Naive thymus-derived CD8-positive, alpha-beta T cell (primary cell): ENCODE results near the gene TRIM56. TPM values are rescaled to one million over a fixed set of nuclear protein-coding genes. Genes with fewer than 3 reads are reported as not detected.
"Not testable (repeated sequence)": the region's sequence is repeated elsewhere in the genome, so short reads cannot be mapped to it uniquely, and the experiment has no call there.

Source experiments
- ATAC-seq, 2 donors: fragments of 150-1000 bp; cut with Tn5 transposase in 1 of 2; sonication (Bioruptor Pico), chemical (Tn5 transposase) in 1 of 2; 1 replicate in 1 of 2; 2 replicates in 1 of 2; pipeline ENCODE4 v1.10.0; 2021; ENCODE audit warnings: mild to moderate bottlenecking in 2 of 2, moderate library complexity in 2 of 2
- POLR2A ChIA-PET: fragments of 350-600 bp; sonication (Branson Sonifier 250); formaldehyde crosslinking; loops from one replicate; lab custom pipeline; 2021; ENCODE audit warnings: antibody characterized with exemption; lab: Charles Lee
- DNase-seq, 10 donors: peaks; one replicate each; pipeline versions ENCODE4 v3.0.0 to v3.0.0-alpha.2; 2020 to 2022
- H3K27ac Mint-ChIP-seq, 10 donors: one replicate each; pipeline ENCODE4 v1.8.0; 2020 to 2022; ENCODE audit warnings: mild to moderate bottlenecking in 10 of 10, mixed read lengths in 10 of 10, moderate library complexity in 4 of 10, inconsistent platforms in 1 of 10
- H3K27me3 Mint-ChIP-seq, 5 donors: one replicate each; pipeline ENCODE4 v1.8.0; 2021 to 2022; ENCODE audit warnings: mixed read lengths in 5 of 5
- H3K36me3 Mint-ChIP-seq, 3 donors: one replicate each; pipeline ENCODE4 v1.8.0; 2020 to 2022; ENCODE audit warnings: mixed read lengths in 3 of 3, mild to moderate bottlenecking in 2 of 3, inconsistent platforms in 1 of 3
- H3K4me1 Mint-ChIP-seq, 4 donors: one replicate each; pipeline ENCODE4 v1.8.0; 2021 to 2022; ENCODE audit warnings: mixed read lengths in 4 of 4
- H3K4me3 Mint-ChIP-seq, 10 donors: one replicate each; pipeline ENCODE4 v1.8.0; 2020 to 2022; ENCODE audit warnings: mild to moderate bottlenecking in 10 of 10, mixed read lengths in 10 of 10, moderate library complexity in 6 of 10, inconsistent platforms in 1 of 10
- H3K9me3 Mint-ChIP-seq, 9 donors: one replicate each; pipeline ENCODE4 v1.8.0; 2020 to 2022; ENCODE audit warnings: mixed read lengths in 9 of 9, mild to moderate bottlenecking in 3 of 9, inconsistent platforms in 1 of 9, moderate library complexity in 1 of 9
- polyA plus RNA-seq, 3 donors: library from polyadenylated mRNA; unstranded; fragments of 300-500 nt; fragmentation: Illumina TruSeq; gene quantifications; one replicate each; pipeline ENCODE4 v1.2.3, GENCODE V29; 2021
- total RNA-seq, 8 experiments: library from RNA in 2 of 8; stranded (reverse) in 2 of 8; gene quantifications; one replicate each; pipeline ENCODE4 v1.2.3 and lab custom pipeline; 2021 to 2026

The TRIM56 gene
- total and polyA plus RNA-seq, 5 experiments from 2014 or later = 3.8 to 67.7 (median 17.9) TPM

DNA sequence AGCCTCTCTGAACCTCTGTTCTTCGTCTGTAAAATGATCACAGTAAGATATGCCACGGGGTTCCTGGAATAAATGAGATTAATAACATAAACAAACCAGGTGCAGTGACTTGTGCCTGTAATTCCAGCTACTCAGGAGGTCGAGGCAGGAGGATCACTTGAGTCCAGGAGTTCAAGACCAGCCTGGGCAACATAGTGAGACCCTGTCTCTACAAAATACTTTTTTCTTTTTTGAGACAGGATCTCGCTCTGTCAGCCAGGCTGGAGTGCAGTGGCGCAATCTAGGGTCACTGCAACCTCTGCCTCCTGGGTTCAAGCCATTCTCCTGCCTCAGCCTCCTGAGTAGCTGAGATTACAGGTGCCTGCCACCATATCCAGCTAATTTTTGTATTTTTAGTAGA is 20.0 kb downstream of the TRIM56 start:
- H3K4me3 Mint-ChIP-seq, H3K36me3 Mint-ChIP-seq, H3K27ac Mint-ChIP-seq, ATAC-seq, POLR2A ChIA-PET, DNase-seq, H3K9me3 Mint-ChIP-seq: not testable (repeated sequence)
- Mint-ChIP-seq H3K27me3 (peaks cover 13 to 72% (median 20%) of the 10 kb centered on the region in 5 donors), H3K4me1 (peaks cover 2 to 10% (median 5%) of the 10 kb centered on the region in 4 donors)

DNA sequence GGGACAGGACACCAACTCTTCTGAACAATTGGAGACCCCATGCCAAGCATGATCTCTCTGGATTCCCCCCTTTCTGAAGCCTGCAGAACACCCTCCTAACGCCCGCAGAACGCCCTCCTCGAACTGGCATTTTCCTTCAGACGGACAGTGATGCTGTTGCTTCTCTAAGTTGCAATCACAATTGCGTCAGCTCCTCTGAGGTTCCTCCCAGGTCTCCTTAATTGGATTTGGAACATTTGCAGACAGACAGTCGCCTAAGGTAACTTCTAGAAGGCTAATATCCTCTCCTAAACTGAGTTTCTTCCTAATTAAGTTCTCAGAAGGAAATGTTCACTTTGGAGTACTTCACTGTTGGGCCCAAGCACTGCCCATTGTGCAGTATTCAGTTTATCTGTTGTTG is 21.1 kb downstream of the TRIM56 start:
- Mint-ChIP-seq H3K27ac (no peak overlapping the region), H3K9me3 (no peaks in the 10 kb centered on the region), H3K27me3 (peaks cover 13 to 67% (median 20%) of the 10 kb centered on the region in 5 donors), H3K36me3 (no peaks in the 10 kb centered on the region), H3K4me1 (peaks cover 0 to 3% (median 0%) of the 10 kb centered on the region in 4 donors), H3K4me3 (no peak overlapping the region)
- ATAC-seq (no peak), DNase-seq (no peak)
- POLR2A ChIA-PET = no interaction called here

- DNase-seq (no peak), ATAC-seq (no peak)
- Mint-ChIP-seq H3K27ac (peak overlapping the region in 1 of 10 donors; percentile 88), H3K4me3 (no peak overlapping the region), H3K9me3 (no peaks in the 10 kb centered on the region), H3K4me1 (no peaks in the 10 kb centered on the region), H3K27me3 (peaks cover 13 to 52% (median 16%) of the 10 kb centered on the region in 5 donors), H3K36me3 (no peaks in the 10 kb centered on the region)
- POLR2A ChIA-PET = no interaction called here
These were observed 23.1 kb downstream of the TRIM56 start for GRCh38 chr7:101108330-101108857.

DNA sequence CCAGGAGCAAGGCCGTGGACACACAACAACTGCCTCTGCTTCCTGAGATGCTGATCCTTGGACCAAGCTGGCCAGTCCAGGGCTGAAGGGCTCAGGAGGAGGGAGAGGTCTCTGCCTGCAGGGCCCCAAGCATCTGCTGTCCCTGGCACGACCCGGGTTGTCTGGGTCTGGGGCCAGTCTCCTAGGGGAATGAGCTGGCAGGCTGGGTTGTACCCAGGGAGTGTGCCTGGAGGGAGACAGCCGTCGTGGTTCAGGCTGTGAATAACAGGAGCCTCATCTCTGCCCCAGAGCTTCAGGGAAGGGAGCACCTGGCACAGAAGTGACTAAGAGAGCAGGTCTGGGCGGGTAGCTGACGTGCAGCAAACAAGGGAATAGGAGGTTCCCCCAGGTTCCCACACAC is 23.7 kb downstream of the TRIM56 start:
- Mint-ChIP-seq H3K27me3 (peaks cover 13 to 46% (median 16%) of the 10 kb centered on the region in 5 donors), H3K9me3 (no peaks in the 10 kb centered on the region), H3K4me3 (no peak overlapping the region), H3K4me1 (no peaks in the 10 kb centered on the region), H3K36me3 (no peaks in the 10 kb centered on the region), H3K27ac (no peak overlapping the region)
- ATAC-seq = no peak
- POLR2A ChIA-PET = no interaction called here
- no peak for DNase-seq

DNA sequence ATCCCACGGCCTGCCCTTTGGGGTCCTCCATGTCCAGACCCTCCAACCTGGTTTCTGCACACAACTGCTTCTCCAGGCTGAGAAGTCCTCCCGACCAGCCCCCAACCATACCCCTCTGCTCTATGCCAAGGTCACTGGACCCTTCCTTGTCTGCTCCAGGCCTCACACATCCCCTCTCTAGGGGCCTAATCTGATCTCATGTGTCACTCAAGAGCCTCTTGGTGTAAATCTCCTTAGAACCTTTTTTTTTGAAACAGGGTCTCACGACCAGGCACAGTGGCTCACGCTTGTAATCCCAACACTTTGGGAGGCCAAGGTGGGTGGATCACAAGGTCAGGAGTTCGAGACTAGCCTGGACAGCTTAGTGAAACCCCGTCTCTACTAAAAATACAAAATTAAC is 24.1 kb downstream of the TRIM56 start:
- Mint-ChIP-seq H3K36me3 (no peaks in the 10 kb centered on the region), H3K4me3 (no peak overlapping the region), H3K27me3 (peaks cover 11 to 42% (median 14%) of the 10 kb centered on the region in 5 donors), H3K9me3 (no peaks in the 10 kb centered on the region), H3K4me1 (no peaks in the 10 kb centered on the region), H3K27ac (peak overlapping the region in 1 of 10 donors; percentile 57)
- no peak for DNase-seq
- ATAC-seq = no peak
- POLR2A ChIA-PET = interaction anchor here (0.5 kb wide), 1 partner anchor 14 kb away, joined by 3 read pairs; no protein-coding TSS in a partner anchor

GRCh38 chr7:101111261-101111660 is 26.0 kb downstream of the TRIM56 start:
- no peaks in the 10 kb centered on the region for H3K36me3 Mint-ChIP-seq
- no peaks in the 10 kb centered on the region for H3K4me1 Mint-ChIP-seq
- ATAC-seq (no peak), DNase-seq (no peak)
- H3K27ac Mint-ChIP-seq = no peak overlapping the region
- H3K9me3 Mint-ChIP-seq = no peaks in the 10 kb centered on the region
- no peak overlapping the region for H3K4me3 Mint-ChIP-seq
- POLR2A ChIA-PET = no interaction called here
- peaks cover 7 to 26% (median 9%) of the 10 kb centered on the region in 5 donors for H3K27me3 Mint-ChIP-seq

DNA sequence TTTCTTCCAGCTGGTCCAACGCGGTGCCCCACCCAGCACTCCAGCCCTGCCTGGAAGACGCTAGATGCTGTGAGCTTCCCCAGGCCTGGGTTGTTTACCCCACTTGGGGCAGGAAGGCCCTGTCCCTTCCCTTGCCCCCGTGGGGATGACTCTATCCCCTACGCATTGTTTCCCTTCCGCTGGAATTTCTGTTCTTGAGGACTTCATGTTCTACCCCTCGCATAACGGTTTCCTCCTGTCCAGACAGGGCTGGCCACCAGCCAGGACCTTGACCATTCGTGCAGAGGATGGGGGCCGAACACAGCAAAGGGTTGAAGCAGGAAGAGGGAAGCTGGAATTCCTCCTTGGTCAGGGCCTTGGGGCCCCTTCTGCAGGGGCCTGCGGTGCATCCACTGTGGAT is 27.0 kb downstream of the TRIM56 start:
- H3K27me3 Mint-ChIP-seq = peaks cover 6 to 18% (median 6%) of the 10 kb centered on the region in 5 donors
- POLR2A ChIA-PET = no interaction called here
- no peak overlapping the region for H3K27ac Mint-ChIP-seq
- H3K4me3 Mint-ChIP-seq = no peak overlapping the region
- ATAC-seq (no peak), DNase-seq (no peak)
- H3K9me3 Mint-ChIP-seq = no peaks in the 10 kb centered on the region
- no peaks in the 10 kb centered on the region for H3K4me1 Mint-ChIP-seq
- H3K36me3 Mint-ChIP-seq = no peaks in the 10 kb centered on the region

DNA sequence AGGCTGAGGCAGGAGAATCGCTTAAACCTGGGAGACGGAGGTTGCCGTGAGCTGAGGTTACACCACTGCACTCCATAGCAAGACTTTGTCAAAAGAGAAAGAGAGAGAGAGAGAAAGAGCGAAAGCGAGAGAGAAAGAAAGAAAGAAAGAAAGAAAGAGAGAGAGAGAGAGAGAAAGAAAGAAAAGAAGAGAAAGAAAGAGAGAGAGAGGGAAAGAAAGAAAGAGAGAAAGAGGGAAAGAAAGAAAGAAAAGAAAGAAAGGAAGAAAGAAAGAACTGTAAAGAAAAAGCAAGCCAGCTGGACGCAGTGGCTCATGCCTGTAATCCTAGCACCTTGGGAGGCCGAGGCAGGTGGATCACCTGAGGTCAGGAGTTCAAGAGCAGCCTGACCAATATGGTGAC is 27.9 kb downstream of the TRIM56 start:
- not testable (repeated sequence) for H3K4me3 Mint-ChIP-seq

DNA sequence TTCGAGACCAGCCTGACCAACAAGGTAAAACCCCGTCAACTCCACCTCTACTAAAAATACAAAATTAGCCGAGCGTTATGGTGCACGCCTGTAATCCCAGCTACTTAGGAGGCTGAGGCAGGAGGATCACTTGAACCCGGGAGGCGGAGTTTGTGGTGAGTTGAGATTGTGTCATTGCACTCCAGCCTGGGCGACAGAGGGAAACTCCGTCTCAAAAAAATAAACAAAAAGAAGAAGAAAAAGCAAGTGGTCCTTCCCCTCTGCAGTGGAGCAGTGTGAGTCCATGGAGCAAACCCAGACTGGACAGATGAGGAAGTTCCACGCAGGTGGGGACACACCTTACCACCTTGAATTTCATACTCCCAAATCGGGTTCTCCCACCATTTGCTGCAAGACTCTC is 28.6 kb downstream of the TRIM56 start:
- H3K36me3 Mint-ChIP-seq = no peaks in the 10 kb centered on the region
- H3K27ac Mint-ChIP-seq = no peak overlapping the region
- H3K9me3 Mint-ChIP-seq = no peaks in the 10 kb centered on the region
- POLR2A ChIA-PET = no interaction called here
- no peak for ATAC-seq
- DNase-seq = no peak
- no peak overlapping the region for H3K4me3 Mint-ChIP-seq
- peaks cover 0 to 7% (median 0%) of the 10 kb centered on the region in 5 donors for H3K27me3 Mint-ChIP-seq
- H3K4me1 Mint-ChIP-seq = no peaks in the 10 kb centered on the region

More for the DNA sequence above, 27.9 kb downstream of the TRIM56 start:
- H3K36me3 Mint-ChIP-seq, POLR2A ChIA-PET, H3K9me3 Mint-ChIP-seq, DNase-seq, H3K4me1 Mint-ChIP-seq, ATAC-seq: not testable (repeated sequence)
- Mint-ChIP-seq H3K27ac (peak overlapping the region in 1 of 10 donors; percentile 0), H3K27me3 (peaks cover 0 to 11% (median 1%) of the 10 kb centered on the region in 5 donors)

GRCh38 chr7:101114492-101114891 is 29.2 kb downstream of the TRIM56 start:
- no peaks in the 10 kb centered on the region for H3K36me3 Mint-ChIP-seq
- peak overlapping the region in 1 of 10 donors; percentile 24 for H3K27ac Mint-ChIP-seq
- ATAC-seq = no peak
- no peak for DNase-seq
- POLR2A ChIA-PET = no interaction called here
- no peak overlapping the region for H3K4me3 Mint-ChIP-seq
- no peaks in the 10 kb centered on the region for H3K4me1 Mint-ChIP-seq
- H3K27me3 Mint-ChIP-seq = peaks cover 0 to 4% (median 1%) of the 10 kb centered on the region in 5 donors
- no peaks in the 10 kb centered on the region for H3K9me3 Mint-ChIP-seq

- peaks cover 0 to 2% (median 0%) of the 10 kb centered on the region in 4 donors for H3K4me1 Mint-ChIP-seq
- H3K27ac Mint-ChIP-seq = no peak overlapping the region
- peaks cover 0 to 11% (median 0%) of the 10 kb centered on the region in 5 donors for H3K27me3 Mint-ChIP-seq
These were observed 29.9 kb downstream of the TRIM56 start for GRCh38 chr7:101115215-101115614.

DNA sequence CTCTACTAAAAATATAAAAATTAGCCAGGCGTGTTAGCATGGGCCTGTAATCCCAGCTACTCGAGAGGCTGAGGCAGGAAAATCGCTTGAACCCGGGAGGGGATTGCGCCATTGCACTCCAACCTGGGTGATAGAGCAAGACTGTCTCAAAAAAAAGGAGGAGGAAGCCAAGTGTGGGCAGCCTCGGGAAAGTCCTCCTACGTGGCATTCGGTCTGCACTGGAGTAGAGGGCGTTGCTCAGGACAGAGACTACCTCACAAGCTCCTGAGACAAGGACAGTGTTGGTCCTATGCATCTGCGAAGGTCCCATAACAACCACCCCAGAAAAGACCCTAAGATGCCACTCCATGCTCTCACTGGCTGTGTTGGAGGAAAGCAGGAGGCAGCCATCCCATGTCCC is 31.6 kb downstream of the TRIM56 start:
- Mint-ChIP-seq H3K36me3 (no peaks in the 10 kb centered on the region), H3K9me3 (no peaks in the 10 kb centered on the region), H3K4me1 (peaks cover under 1 to 4% (median 2%) of the 10 kb centered on the region in 4 donors), H3K4me3 (no peak overlapping the region), H3K27me3 (peaks cover 2 to 27% (median 6%) of the 10 kb centered on the region in 5 donors), H3K27ac (no peak overlapping the region)
- ATAC-seq = no peak
- no peak for DNase-seq
- POLR2A ChIA-PET = no interaction called here

More at GRCh38 chr7:101115215-101115614, 29.9 kb downstream of the TRIM56 start:
- Mint-ChIP-seq H3K4me3 (no peak overlapping the region), H3K36me3 (no peaks in the 10 kb centered on the region), H3K9me3 (no peaks in the 10 kb centered on the region)
- POLR2A ChIA-PET = no interaction called here
- ATAC-seq (no peak), DNase-seq (no peak)

DNA sequence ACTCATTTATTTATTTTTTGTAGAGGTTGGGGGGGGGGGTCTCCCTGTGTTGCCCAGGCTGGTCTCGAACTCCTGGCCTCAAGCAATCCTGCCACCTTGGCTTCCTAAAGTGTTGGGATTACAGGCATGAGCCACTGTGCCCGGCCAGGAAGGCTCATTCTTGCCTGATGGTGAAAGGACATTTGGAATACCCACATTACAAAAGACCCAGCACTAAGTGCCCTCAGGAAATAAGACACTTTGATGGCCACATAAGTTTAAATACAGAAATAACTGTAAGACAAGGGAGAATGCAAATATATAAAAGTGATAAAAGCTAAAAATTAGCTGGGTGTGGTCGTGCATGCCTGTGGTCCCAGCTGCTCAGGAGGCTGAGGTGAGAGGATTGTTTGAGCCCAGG is 33.6 kb downstream of the TRIM56 start:
- Mint-ChIP-seq H3K27ac (no peak overlapping the region), H3K4me3 (peak overlapping the region in 1 of 10 donors; percentile 41), H3K27me3 (peaks cover 12 to 45% (median 15%) of the 10 kb centered on the region in 5 donors), H3K36me3 (no peaks in the 10 kb centered on the region), H3K9me3 (no peaks in the 10 kb centered on the region), H3K4me1 (peaks cover 5 to 10% (median 10%) of the 10 kb centered on the region in 4 donors)
- POLR2A ChIA-PET = interaction anchor here (0.7 kb wide), 1 partner anchor 58 kb away, joined by 4 read pairs; no protein-coding TSS in a partner anchor
- DNase-seq (no peak), ATAC-seq (no peak)
